HEK293 (cell line): Measurements from ENCODE around the gene PLCL1.

Experiments
- CTCF ChIP-seq: fragments of 450-650 bp; formaldehyde crosslinking; IDR thresholded peaks from 2 replicates; pipeline ENCODE4 v1.5.1; 2016; ENCODE audit warnings: missing biosample characterization, missing genetic modification characterization
- ZBTB10 ChIP-seq: fragments of 450-650 bp; formaldehyde crosslinking; IDR thresholded peaks from 2 replicates; pipeline ENCODE4 v1.5.1; 2016; ENCODE audit warnings: missing biosample characterization, missing genetic modification characterization
- ZBTB26 ChIP-seq: fragments of 450-650 bp; formaldehyde crosslinking; optimal IDR thresholded peaks from 2 replicates; pipeline ENCODE3; 2016; ENCODE audit warnings: missing biosample characterization, mild to moderate bottlenecking, missing genetic modification characterization
- ZNF132 ChIP-seq: fragments of 450-650 bp; formaldehyde crosslinking; IDR thresholded peaks from 2 replicates; pipeline ENCODE4 v1.5.1; 2017; ENCODE audit warnings: missing biosample characterization, missing genetic modification characterization, borderline replicate concordance
- ZNF174 ChIP-seq: fragments of 450-650 bp; formaldehyde crosslinking; IDR thresholded peaks from 2 replicates; pipeline ENCODE4 v1.5.0; 2017; ENCODE audit warnings: missing biosample characterization, mild to moderate bottlenecking, missing genetic modification characterization
- ZNF23 ChIP-seq: fragments of 450-650 bp; formaldehyde crosslinking; IDR thresholded peaks from 2 replicates; pipeline ENCODE4 v1.5.1; 2016; ENCODE audit warnings: missing biosample characterization, missing genetic modification characterization, borderline replicate concordance
- ZNF239 ChIP-seq: fragments of 450-650 bp; formaldehyde crosslinking; IDR thresholded peaks from 2 replicates; pipeline ENCODE4 v1.5.1; 2016; ENCODE audit warnings: missing biosample characterization, missing genetic modification characterization
- ZNF530 ChIP-seq: fragments of 450-650 bp; formaldehyde crosslinking; IDR thresholded peaks from 2 replicates; pipeline ENCODE4 v1.5.1; 2016; ENCODE audit warnings: low read depth, missing biosample characterization, missing genetic modification characterization
- TF ChIP-seq, protein P1 (sequence below): fragments of 450-650 bp; formaldehyde crosslinking; conservative IDR thresholded peaks from 2 replicates; pipeline ENCODE4 v1.5.1; 2016; ENCODE audit warnings: low read depth, missing biosample characterization, missing genetic modification characterization
- TF ChIP-seq, protein P2 (sequence below): IDR thresholded peaks from 2 replicates; pipeline ENCODE4 v1.6.1; 2011; ENCODE audit warnings: mild to moderate bottlenecking, low read depth, low read length, borderline replicate concordance

DNA sequence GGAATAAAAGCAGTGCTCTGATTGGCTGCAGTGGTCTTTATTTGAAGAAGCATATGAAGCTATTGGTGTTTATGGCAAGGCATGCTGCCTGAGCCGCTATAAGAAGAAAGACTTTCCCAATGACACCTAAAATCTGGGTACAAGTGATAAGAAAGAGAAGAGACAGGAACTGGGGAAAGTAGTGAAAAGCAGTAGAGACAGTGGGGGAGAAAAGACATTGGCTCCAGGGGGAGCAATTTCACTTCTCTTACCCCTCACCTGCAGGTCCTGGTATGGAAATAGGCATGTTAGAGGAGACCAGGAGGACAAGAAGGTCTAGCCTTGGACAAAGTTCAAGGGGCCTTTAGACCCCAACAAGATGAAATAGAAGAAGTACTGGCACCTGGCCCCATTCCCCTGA lies 47.1 kb downstream of the PLCL1 start:
- peak; percentile 48; the same call in 1 of the 2 replicates for TF ChIP-seq CTCF
- TF ChIP-seq ZNF174 (tag by site-specific recombination): no peak
- TF ChIP-seq ZNF530 (tag by site-specific recombination): no peak
- no peak for TF ChIP-seq ZBTB10
- TF ChIP-seq, protein P1, sequence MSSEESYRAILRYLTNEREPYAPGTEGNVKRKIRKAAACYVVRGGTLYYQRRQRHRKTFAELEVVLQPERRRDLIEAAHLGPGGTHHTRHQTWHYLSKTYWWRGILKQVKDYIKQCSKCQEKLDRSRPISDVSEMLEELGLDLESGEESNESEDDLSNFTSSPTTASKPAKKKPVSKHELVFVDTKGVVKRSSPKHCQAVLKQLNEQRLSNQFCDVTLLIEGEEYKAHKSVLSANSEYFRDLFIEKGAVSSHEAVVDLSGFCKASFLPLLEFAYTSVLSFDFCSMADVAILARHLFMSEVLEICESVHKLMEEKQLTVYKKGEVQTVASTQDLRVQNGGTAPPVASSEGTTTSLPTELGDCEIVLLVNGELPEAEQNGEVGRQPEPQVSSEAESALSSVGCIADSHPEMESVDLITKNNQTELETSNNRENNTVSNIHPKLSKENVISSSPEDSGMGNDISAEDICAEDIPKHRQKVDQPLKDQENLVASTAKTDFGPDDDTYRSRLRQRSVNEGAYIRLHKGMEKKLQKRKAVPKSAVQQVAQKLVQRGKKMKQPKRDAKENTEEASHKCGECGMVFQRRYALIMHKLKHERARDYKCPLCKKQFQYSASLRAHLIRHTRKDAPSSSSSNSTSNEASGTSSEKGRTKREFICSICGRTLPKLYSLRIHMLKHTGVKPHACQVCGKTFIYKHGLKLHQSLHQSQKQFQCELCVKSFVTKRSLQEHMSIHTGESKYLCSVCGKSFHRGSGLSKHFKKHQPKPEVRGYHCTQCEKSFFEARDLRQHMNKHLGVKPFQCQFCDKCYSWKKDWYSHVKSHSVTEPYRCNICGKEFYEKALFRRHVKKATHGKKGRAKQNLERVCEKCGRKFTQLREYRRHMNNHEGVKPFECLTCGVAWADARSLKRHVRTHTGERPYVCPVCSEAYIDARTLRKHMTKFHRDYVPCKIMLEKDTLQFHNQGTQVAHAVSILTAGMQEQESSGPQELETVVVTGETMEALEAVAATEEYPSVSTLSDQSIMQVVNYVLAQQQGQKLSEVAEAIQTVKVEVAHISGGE (tag by site-specific recombination): no peak
- TF ChIP-seq, protein P2, sequence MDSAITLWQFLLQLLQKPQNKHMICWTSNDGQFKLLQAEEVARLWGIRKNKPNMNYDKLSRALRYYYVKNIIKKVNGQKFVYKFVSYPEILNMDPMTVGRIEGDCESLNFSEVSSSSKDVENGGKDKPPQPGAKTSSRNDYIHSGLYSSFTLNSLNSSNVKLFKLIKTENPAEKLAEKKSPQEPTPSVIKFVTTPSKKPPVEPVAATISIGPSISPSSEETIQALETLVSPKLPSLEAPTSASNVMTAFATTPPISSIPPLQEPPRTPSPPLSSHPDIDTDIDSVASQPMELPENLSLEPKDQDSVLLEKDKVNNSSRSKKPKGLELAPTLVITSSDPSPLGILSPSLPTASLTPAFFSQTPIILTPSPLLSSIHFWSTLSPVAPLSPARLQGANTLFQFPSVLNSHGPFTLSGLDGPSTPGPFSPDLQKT: no peak
- no peak for TF ChIP-seq ZNF239
- no peak for TF ChIP-seq ZNF23 (tag by site-specific recombination)
- TF ChIP-seq ZBTB26 (tag by site-specific recombination): no peak
- TF ChIP-seq ZNF132 (tag by site-specific recombination): no peak
